HG03520 (cell line): Measurements from ENCODE around the gene PRRC2C.
"Not testable (repeated sequence)": the region's sequence is repeated elsewhere in the genome, so short reads cannot be mapped to it uniquely, and the experiment has no call there.

Source experiments
- ATAC-seq: cut with Tn5 transposase; IDR thresholded peaks from one replicate; pipeline ENCODE4 v1.9.1; 2021; ENCODE audit warnings: mild to moderate bottlenecking, moderate library complexity; ENCODE audit not compliant: unreplicated experiment

PRRC2C gene

GRCh38 chr1:171485375-171486047 lies at the start of gene PRRC2C:
TSS of gene PRRC2C (plus strand) at chr1:171485530. CDS start at chr1:171512089, 26,559 bp downstream.
- ATAC-seq: peak; percentile 94

DNA sequence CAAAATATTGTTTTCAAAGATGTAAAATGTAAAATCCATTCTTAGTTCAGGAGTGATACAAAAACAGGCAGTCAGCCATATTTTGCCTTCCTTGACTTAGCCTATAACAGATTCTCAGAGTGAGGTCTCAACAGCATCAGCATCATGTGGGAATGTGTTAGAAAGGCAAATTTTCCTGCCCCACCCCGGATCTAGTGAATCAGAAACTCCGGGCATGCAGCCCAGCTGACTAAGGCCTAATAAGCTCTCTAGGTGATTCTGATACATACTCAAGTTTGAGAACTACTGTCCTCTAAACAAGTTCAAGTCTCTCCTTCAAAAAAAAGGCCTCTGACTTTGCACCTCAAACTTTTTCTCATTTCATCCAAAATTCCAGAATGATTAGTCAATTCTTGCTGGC lies 46.9 kb upstream of the PRRC2C start:
- ATAC-seq: no peak

GRCh38 chr1:171440201-171440600 lies 45.1 kb upstream of the PRRC2C start:
- ATAC-seq: not testable (repeated sequence)

- not testable (repeated sequence) for ATAC-seq
Observed at GRCh38 chr1:171441278-171441895, 43.9 kb upstream of the PRRC2C start.

- no peak for ATAC-seq
Observed at GRCh38 chr1:171446386-171446785, 38.9 kb upstream of the PRRC2C start.

DNA sequence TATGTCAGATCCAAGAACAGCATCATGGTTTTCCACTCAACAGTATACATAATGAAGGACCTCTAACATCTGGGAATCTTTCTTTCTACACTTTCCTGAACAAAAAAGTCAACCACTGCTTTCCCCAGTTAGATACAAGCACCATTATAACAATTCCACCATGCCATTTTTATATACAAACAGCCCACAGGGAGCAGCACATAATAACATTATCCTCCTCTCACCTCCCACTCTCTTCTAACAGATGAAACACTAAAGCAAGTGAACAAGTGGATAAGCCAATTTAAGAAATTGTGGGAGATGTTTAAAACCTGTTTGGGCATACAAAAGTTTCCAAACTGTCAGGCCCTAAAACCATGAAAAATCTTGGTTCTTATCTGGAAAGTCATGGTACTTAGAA lies 29.4 kb upstream of the PRRC2C start:
- no peak for ATAC-seq

DNA sequence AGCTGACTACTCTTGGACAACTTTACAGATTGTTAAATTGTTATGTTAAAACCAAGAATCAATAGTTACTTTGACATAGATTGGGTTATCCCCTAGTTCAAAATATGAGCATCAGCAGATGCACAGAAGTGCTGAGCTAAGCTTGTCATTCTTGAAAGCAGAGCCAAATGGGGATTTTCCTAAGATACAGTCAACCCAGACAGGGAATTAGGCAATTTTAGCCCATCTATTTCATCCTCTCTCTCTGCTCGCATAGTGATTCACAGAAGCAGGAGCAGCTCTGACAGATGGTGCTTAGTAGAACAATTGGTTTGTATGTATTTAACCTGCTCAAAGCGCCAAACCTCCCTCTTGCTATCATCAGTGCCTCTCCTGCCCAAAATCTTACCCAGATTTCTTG lies 27.9 kb upstream of the PRRC2C start:
- no peak for ATAC-seq

GRCh38 chr1:171460018-171460620 lies 25.2 kb upstream of the PRRC2C start:
- ATAC-seq: no peak

DNA sequence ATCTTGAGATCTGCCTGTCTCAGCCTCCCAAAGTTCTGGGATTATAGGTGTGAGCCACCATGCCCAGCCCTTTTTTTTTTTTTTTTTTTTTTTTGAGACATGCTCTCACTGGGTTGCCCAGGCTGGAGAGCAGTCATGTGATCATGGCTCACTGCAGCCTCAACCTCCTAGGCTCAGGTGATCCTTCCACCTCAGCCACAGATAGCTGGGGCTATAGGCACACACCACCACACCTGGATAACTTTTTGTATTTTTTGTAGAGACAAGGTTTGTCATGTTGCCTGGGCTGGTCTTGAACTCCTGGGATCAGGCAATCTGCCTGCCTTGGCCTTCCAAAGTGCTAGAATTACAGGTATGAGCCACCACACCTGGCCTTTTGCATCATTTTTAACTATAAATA lies 17.7 kb upstream of the PRRC2C start:
- no peak for ATAC-seq

DNA sequence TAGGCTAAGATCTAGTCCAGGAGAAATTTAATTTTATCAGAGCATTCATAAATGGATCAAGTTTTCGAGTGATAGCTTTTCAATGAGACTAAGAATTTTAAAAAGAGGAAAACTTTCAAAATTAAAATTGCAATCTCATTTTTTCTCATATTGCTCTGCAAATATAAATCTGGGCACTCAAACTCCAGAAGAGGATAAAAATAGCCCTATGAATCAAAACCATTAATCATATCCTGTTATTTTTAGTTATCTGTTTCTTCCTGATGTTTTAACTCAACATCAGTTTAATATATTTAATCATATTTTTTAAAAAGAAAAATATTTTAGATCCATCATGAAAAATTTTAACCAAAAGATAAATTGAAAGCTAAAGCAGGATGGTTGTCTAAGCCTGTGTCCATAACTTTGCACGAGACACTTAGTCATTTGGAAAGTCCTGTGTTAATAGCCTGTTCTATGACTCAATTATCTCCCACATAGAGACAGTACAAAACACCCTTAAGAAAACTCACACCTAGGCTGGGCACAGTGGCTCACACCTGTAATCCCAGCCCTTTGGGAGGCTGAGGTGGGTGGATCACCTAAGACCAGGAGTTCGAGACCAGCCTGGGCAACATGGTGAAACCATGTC lies 17.1 kb upstream of the PRRC2C start:
- ATAC-seq: peak; percentile 67

GRCh38 chr1:171470726-171471125 lies 14.6 kb upstream of the PRRC2C start:
- no peak for ATAC-seq

GRCh38 chr1:171472183-171472647 lies 13.1 kb upstream of the PRRC2C start:
- no peak for ATAC-seq

- ATAC-seq: no peak
Observed at GRCh38 chr1:171476829-171477228, 8.5 kb upstream of the PRRC2C start.

DNA sequence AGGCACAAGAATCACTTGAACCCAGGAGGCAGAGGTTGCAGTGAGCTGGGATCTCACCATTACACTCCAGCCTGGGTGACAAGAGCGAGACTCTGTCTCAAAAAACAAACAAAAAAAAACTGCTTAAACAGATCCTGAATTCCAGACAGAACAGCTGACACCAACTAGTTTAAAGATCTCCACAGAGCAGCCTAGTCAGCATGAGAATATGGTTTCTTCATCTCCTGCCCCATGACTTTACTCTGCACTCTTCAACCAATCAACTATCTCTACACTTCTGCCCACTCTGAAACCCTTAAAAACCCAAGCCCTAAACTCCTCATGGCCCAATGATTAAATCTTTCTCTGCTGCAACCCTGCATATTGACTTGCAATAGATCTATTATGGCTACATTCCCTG lies 7.5 kb upstream of the PRRC2C start:
- no peak for ATAC-seq

DNA sequence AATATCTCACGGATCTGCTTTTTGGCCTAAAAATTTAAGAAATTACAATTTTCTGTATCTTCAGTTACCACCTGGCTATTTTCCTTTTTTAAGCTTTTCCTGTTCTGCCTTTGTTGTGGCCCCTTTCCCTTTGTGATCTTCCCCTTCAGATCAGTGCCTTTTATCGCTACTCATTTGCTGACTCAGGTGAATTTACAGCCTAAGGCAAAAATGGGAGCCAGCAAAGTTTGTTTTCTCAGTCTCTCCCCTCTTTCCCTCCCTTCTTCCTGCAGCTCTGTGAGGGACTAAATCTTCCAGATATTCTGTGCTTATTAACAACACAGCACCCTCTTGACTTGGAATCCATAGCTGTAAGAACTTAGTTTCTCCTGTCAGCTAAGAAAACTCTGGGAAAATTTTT lies 5.3 kb upstream of the PRRC2C start:
- no peak for ATAC-seq

DNA sequence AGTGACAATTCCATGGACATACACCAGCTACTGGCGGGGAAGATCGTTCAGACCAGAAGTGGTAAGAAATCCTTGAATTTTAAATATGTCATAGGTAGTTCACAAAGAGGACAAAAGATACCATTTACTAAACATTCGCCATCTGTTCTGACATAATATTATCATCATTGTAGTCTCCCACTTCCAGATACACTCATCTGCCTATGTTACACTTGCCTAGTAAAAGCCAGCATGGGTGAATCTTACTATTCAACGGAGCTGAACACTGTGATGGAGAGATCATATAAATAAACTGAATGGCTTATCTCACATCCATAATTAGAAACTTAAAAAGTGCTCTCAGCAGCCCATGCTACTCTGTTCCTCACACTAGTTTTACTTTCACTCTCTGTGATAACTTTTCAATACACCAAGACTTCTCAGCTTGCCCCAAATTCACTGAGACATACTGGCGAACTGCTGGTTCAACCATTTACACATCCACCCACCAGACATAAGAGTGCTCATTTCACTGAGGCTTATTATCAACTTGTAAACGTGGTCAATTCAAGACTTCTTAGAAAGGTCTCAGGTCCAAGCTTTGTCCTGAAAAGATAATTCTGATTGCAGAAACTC lies 463 bp upstream of the PRRC2C start:
- ATAC-seq: peak; percentile 55

DNA sequence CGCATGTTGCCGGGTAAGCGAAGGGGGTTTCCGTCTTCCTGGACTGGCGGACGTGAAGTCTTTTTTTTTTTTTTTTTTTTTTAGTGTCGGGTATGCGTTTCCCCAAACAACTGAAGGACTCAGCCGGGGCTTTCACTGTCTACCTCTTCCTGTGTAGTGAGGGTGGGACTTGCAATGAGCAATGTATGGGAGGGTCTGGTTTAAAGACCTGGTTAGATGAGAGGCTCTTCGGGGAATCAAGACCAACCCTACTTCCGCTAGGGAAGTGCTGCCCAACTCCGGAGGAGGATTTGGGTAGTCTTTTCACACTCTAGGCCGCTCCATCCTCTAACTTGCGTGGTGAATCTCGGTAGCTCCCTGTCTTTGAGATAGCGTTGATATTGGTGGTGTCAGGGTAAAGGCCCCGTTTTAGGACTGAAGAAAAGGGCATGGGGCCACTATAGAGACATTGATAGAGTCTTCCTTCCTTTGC lies 754 bp downstream of the PRRC2C start:
- peak; percentile 21 for ATAC-seq

DNA sequence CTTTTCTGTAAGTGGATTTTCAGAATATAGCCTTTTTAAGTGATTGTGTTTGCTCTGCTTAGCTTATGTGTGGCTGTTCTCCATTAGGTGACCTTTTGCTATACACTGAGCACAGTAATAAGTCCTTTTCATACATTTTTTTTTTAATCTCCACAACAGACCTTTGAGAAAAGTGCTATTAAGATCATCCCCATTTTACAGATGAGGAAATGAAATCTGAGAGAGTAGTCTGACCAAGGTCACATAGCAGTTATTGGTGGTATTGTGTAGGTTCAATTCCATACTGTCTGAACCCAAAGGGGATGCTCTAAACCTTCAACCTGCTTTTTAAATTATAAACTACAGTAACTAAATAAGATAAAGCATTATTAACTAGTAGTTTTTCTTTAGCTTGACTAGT lies 1.7 kb downstream of the PRRC2C start:
- ATAC-seq: no peak

DNA sequence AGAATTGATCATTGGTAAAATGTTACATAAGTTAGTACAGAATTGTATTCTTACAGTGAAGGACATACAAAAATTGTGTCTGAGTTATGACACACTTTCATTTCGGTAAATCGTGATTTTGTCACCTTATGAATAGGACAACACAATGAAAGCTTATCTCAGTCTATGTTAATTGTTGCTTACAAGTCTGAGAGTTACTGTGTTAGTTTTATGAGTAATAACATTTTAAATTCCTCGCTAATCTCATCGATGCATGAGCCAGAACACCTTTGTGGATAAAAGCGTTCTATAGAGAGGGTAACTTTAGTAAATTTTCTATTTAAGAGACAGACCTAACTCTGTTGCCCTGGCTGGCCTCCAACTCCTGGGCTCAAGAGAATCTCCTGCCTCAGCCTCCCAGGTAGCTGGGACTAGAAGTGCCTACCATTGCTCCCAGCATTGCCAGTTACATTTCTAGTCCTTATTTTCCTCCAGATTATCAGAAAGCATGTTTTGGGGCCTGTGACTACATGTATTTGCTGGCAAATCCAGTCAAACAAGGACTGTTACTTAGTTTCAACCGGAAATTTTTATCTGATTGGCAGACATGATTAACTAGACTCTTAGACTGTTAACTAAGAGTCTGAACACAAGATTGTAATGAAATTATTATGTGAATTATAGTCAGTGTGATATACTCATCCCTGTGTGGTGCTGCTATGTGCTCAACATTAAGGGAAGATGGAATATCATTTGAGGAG lies 3.0 kb downstream of the PRRC2C start:
- ATAC-seq: no peak

DNA sequence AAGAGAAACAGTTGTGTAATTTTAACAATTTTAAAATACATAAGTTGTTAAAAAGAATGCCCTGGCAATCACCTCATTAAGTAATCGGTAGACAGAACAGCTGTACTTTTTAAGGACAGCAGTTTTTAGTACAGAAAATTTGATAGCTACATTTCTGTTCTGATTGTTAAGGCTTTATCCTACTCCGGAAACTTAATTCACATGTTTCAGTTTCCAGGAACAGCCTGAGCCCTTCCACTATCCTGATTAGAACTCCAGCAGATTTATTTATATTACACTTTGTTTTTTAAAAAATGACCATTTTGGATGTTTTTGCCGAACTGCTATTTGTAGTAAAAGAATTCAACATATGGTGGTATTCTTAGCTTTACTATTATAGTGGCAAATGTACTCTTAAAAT lies 8.7 kb downstream of the PRRC2C start:
- ATAC-seq: no peak

DNA sequence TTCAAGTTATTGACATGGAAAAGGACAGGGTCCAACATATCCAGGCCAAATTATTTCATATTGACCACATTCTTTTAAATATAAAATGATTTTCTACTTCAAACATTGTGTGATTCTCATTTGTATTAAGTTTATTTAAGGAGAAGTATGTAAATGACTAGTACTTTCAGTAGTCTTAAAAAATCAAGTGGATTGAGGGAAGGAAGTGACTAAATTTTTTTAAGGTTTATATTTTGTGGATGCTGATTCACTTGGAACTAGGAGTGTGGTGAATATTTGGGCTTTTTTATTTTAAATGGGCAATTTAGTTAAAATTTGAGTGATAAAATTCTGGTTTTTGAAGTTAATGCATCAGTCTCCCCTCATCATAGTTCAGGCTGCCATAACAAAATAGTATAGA lies 10.1 kb downstream of the PRRC2C start:
- no peak for ATAC-seq
